ENCODE measurements around the gene LMNTD2.

DNA sequence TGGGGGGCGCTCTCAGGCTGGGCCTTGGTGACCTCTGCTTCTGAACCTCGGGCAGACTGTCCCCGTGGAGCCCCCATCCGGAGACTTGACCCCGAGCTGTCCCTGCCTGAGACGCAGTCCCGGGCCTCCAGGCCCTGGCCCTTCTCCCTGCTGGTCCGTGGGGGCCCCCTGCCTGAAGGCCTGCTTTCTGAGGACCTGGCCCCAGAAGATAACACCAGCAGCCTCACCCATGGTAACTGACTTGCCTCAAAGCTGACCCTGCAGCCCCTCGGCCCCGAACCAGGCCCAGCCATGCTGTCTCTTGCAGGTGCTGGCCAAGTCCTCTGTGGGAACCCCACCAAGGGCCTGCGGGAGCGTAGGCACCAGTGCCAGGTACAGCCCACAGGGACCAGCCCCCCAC lies 8.9 kb downstream of the LMNTD2 start:
- TF ChIP-seq EZH2 (IDR thresholded peaks at IDR 0.05; ENCODE audit: insufficient read depth, poor library complexity, severe bottlenecking) (no peak), EZH2phosphoT487 (IDR thresholded peaks at IDR 0.05; ENCODE audit: insufficient read depth, low read depth) (no peak)

Data from GM23248 (cell line).